ENCODE measurements around the gene CDH11. TPM values are rescaled to one million over a fixed set of nuclear protein-coding genes. Genes with fewer than 3 reads are reported as not detected.
A peak's percentile ranks its signal among the peaks of the same experiment; 100 is the strongest.

CDH11 gene
- total RNA-seq, 3 donors from 2014 or later: 41.8 to 70.0 (median 52.8) TPM

DNA sequence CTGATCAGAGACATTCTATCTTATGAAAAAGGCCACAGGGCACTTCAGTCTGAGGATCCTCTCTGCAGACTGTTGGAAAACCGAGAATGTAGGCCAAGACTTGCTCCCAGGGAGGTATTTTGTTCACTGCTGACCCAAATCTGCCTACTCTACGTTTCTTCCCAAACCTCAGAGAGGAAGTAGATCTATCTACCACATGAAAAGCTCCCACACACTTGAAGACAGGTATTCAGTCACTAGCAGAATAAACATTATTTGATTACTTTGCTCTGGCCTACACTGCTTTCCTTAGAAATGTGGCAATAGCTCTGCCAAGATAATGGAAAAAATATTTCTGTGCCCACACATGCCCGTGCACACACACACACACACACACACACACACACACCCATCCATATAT is 164.6 kb downstream of the CDH11 start:
- Histone ChIP-seq H3K27me3 (no peaks in the 10 kb centered on the region), H3K4me3 (no peak overlapping the region), H3K9me3 (no peaks in the 10 kb centered on the region), H3K4me1 (no peaks in the 10 kb centered on the region), H3K36me3 (no peaks in the 10 kb centered on the region), H3K27ac (no peak overlapping the region)
- no peak for DNase-seq (ENCODE audit: low spot score in 2 of 2)
- TF ChIP-seq POLR2AphosphoS5 (IDR thresholded peaks at IDR 0.05) (no peak), POLR2A (IDR thresholded peaks at IDR 0.05) (no peak)
- TF ChIP-seq, protein P1, sequence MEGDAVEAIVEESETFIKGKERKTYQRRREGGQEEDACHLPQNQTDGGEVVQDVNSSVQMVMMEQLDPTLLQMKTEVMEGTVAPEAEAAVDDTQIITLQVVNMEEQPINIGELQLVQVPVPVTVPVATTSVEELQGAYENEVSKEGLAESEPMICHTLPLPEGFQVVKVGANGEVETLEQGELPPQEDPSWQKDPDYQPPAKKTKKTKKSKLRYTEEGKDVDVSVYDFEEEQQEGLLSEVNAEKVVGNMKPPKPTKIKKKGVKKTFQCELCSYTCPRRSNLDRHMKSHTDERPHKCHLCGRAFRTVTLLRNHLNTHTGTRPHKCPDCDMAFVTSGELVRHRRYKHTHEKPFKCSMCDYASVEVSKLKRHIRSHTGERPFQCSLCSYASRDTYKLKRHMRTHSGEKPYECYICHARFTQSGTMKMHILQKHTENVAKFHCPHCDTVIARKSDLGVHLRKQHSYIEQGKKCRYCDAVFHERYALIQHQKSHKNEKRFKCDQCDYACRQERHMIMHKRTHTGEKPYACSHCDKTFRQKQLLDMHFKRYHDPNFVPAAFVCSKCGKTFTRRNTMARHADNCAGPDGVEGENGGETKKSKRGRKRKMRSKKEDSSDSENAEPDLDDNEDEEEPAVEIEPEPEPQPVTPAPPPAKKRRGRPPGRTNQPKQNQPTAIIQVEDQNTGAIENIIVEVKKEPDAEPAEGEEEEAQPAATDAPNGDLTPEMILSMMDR (IDR thresholded peaks at IDR 0.05): no peak
- intact Hi-C loops (cut with DNase I; ENCODE audit: low total_unique reads): loop anchor here (5.0 kb wide), 1 partner anchor 1240 kb away; no protein-coding TSS in a partner anchor

DNA sequence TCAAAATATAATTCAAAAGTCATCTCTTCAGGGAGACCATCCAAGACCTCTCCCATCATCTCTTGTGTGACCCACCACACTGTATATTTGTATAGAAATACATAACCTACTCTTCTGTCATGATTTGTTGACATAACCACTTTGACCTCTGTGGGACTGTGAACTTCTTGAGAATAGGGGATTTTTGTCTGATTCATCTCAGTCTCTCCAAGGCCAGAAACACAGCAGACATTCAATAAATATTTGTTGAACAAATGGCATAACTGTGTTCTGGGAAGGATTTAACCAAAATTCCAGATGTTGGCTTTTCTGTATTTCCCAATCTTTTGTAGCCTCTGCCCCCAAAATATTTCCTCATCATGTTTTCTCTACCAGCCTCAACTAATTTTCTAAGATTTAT is 169.7 kb downstream of the CDH11 start:
- no peaks in the 10 kb centered on the region for H3K4me1 ChIP-seq
- no peak overlapping the region for H3K4me3 ChIP-seq
- H3K27ac ChIP-seq: peak overlapping the region in 1 of 2 donors; percentile 52
- no peak for DNase-seq (ENCODE audit: low spot score in 2 of 2)
- no peaks in the 10 kb centered on the region for H3K27me3 ChIP-seq
- intact Hi-C loops (cut with DNase I; ENCODE audit: low total_unique reads): no loop called here
- H3K36me3 ChIP-seq: no peaks in the 10 kb centered on the region
- TF ChIP-seq POLR2A (IDR thresholded peaks at IDR 0.05): no peak
- no peaks in the 10 kb centered on the region for H3K9me3 ChIP-seq

DNA sequence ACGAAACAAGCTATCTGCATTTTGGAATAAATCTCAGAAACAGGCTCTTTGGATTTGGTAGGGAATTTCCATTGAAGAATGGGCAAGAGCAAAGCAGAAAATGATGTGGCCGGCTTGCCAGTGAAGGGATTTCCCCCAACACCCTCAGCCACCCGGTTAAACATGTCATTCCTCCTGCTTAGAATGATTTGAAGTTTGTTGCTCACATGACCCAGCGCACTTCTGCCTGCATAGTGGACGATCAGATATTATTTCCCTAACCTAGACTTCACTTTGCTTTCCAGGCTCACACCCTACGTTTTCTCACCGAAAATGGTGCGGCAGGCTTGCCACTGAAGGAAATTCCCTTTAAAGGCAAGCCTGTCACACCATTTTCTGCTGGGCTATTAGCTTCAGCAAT is 170.7 kb downstream of the CDH11 start:
- no peak for TF ChIP-seq POLR2A (IDR thresholded peaks at IDR 0.05)
- H3K4me1 ChIP-seq: no peaks in the 10 kb centered on the region

DNA sequence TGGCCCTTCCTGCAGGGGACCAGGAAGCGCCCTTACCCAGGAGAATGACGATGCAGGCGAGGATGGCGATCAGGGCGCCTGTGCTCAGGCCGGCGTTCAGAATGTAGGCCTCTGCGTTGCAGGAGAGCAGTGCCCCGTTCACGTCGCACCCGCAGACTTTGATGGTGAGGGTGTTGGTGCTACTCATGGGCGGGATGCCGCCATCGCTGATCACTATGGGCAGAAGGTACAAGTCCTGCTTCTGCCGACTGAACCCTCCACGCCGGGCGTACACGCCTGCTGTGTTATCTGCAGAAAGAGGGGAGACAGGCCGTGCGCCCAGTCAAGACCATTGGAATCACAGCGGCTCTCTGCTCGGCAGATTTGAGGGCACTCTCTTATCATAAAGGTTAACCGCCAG is 171.1 kb downstream of the CDH11 start:
- H3K27ac ChIP-seq: no peak overlapping the region
- no peaks in the 10 kb centered on the region for H3K4me1 ChIP-seq
- intact Hi-C loops (cut with DNase I; ENCODE audit: low total_unique reads): no loop called here
- TF ChIP-seq POLR2A (IDR thresholded peaks at IDR 0.05) (no peak), POLR2AphosphoS5 (IDR thresholded peaks at IDR 0.05) (no peak)
- TF ChIP-seq, protein P1 (IDR thresholded peaks at IDR 0.05): no peak
- no peaks in the 10 kb centered on the region for H3K9me3 ChIP-seq
- DNase-seq (ENCODE audit: low spot score in 2 of 2): no peak
- no peak overlapping the region for H3K4me3 ChIP-seq
- H3K27me3 ChIP-seq: no peaks in the 10 kb centered on the region
- H3K36me3 ChIP-seq: peaks cover 5% of the 10 kb centered on the region

More for the DNA sequence above, 170.7 kb downstream of the CDH11 start:
- Histone ChIP-seq H3K9me3 (no peaks in the 10 kb centered on the region), H3K4me3 (no peak overlapping the region), H3K27ac (no peak overlapping the region), H3K27me3 (no peaks in the 10 kb centered on the region), H3K36me3 (peaks cover 5% of the 10 kb centered on the region)
- intact Hi-C loops (cut with DNase I; ENCODE audit: low total_unique reads): no loop called here
- DNase-seq (ENCODE audit: low spot score in 2 of 2): no peak

DNA sequence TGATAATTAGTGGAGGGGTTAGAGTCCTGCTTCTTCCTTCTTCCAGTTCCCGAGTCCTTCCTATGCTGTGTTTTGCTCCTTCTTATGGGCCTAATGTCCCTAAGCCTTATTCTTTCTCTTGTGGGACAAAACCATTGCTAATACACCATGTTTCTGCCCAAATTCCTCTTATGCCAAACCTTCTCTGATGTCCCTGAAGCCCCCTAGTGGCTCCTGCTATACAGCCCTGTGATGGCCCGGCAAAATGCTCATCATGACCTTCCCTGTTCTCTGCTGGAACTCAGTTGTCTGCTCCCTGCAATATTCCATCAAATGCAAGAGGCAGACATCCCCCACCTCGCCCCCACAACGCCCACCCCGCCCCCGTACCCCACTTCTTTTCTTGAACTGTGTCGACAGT is 171.6 kb downstream of the CDH11 start:
- no peaks in the 10 kb centered on the region for H3K4me1 ChIP-seq
- intact Hi-C loops (cut with DNase I; ENCODE audit: low total_unique reads): no loop called here
- H3K36me3 ChIP-seq: peaks cover 5% of the 10 kb centered on the region
- H3K9me3 ChIP-seq: no peaks in the 10 kb centered on the region
- no peak overlapping the region for H3K27ac ChIP-seq
- no peak for DNase-seq (ENCODE audit: low spot score in 2 of 2)
- TF ChIP-seq POLR2A (IDR thresholded peaks at IDR 0.05) (no peak), POLR2AphosphoS5 (IDR thresholded peaks at IDR 0.05) (no peak)
- TF ChIP-seq, protein P1 (IDR thresholded peaks at IDR 0.05): no peak
- H3K4me3 ChIP-seq: no peak overlapping the region
- no peaks in the 10 kb centered on the region for H3K27me3 ChIP-seq

DNA sequence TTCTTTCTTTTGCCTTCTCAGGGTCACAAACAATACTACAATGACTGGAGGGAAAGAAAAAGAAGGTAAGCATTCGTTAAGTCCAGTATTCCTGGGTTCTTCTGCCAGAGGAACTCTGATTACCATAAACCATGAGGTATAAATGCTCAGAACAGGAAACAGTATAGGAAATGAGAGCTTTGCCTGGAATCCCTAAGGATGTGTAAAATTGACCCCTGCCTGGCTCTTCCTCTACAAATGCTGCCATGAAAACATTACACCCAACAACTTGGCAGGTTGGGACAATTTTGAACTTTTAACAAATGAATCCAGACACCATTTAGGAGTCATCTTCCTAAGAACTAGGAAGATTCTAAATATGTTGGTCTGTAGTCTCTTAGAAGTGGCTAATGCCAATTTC is 173.8 kb downstream of the CDH11 start:
- DNase-seq (ENCODE audit: low spot score in 2 of 2): no peak
- Histone ChIP-seq H3K27me3 (no peaks in the 10 kb centered on the region), H3K36me3 (peaks cover 5% of the 10 kb centered on the region), H3K4me3 (no peak overlapping the region), H3K27ac (no peak overlapping the region), H3K4me1 (no peaks in the 10 kb centered on the region), H3K9me3 (no peaks in the 10 kb centered on the region)
- TF ChIP-seq POLR2AphosphoS5 (IDR thresholded peaks at IDR 0.05): no peak
- TF ChIP-seq, protein P1 (IDR thresholded peaks at IDR 0.05): no peak
- no peak for TF ChIP-seq POLR2A (IDR thresholded peaks at IDR 0.05)
- intact Hi-C loops (cut with DNase I; ENCODE audit: low total_unique reads): no loop called here

Data from breast epithelium (tissue), 4 donors.